Liver (tissue), 3 donors: Measurements from ENCODE around the gene WDFY3.

Source experiments
- EGR1 ChIP-seq, 2 donors: IDR thresholded peaks; 2 replicates each; pipeline ENCODE4 v1.6.1; 2016 to 2018; ENCODE audit warnings: antibody characterized with exemption in 2 of 2, low read depth in 2 of 2
- FOXA2 ChIP-seq: IDR thresholded peaks from 2 replicates; pipeline ENCODE4 v1.6.1; 2016; ENCODE audit warnings: antibody characterized with exemption
- RAD21 ChIP-seq, 2 donors: IDR thresholded peaks; 2 replicates each; pipeline ENCODE4 v1.6.1; 2016; ENCODE audit warnings: antibody characterized with exemption in 2 of 2, mild to moderate bottlenecking in 2 of 2
- SP1 ChIP-seq: IDR thresholded peaks from 2 replicates; pipeline ENCODE4 v1.6.1; 2018; ENCODE audit warnings: antibody characterized with exemption, mild to moderate bottlenecking
- YY1 ChIP-seq: IDR thresholded peaks from 2 replicates; pipeline ENCODE4 v1.6.1; 2016; ENCODE audit warnings: antibody characterized with exemption, mild to moderate bottlenecking
- TF ChIP-seq, protein P1 (sequence below): fragments of 150-350 bp; IDR thresholded peaks from 2 replicates; pipeline ENCODE4 v1.5.1; 2017; ENCODE audit warnings: improper control_type of control experiment, low read depth, low read length; ENCODE audit not compliant: missing input control
- TF ChIP-seq, protein P2 (sequence below): IDR thresholded peaks from 2 replicates; pipeline ENCODE4 v1.6.1; 2016; ENCODE audit warnings: antibody characterized with exemption
- TF ChIP-seq, protein P3 (sequence below): IDR thresholded peaks from 2 replicates; pipeline ENCODE4 v1.6.1; 2016; ENCODE audit warnings: antibody characterized with exemption, mild to moderate bottlenecking
- donor health status: healthy.
- donor health status: healthy.

DNA sequence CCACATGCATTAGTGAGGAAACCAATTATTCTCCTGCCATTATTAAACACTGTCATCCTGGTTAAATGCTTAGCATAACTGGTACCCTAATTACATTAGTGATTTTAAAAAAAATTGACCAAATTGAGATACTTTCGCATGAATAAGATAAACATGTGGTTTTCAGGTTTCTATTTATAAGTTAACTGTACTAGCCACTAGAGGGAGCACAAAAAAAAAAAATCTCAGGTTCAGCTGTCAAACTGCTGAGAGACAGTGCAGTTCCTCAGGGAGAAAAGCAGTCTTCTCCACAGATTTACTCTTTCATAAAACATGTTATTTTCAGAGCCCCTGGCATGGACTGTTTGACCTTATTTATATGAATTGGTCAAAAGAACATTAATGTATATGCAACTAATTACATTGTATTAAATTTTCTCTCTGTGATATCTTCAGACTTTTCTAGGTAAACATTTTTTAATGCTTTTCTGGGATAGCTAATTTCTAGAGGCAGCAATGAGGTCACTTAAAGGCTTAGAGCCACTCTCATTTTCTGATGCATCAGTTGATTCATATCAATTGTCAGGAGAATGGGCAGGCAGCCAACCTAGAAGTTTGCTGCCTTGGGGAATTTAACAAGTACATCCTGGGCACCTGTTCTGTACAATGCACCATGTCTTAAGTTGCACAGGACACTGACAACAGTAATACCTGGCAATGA is 216.1 kb downstream of the WDFY3 start:
- TF ChIP-seq, protein P1, sequence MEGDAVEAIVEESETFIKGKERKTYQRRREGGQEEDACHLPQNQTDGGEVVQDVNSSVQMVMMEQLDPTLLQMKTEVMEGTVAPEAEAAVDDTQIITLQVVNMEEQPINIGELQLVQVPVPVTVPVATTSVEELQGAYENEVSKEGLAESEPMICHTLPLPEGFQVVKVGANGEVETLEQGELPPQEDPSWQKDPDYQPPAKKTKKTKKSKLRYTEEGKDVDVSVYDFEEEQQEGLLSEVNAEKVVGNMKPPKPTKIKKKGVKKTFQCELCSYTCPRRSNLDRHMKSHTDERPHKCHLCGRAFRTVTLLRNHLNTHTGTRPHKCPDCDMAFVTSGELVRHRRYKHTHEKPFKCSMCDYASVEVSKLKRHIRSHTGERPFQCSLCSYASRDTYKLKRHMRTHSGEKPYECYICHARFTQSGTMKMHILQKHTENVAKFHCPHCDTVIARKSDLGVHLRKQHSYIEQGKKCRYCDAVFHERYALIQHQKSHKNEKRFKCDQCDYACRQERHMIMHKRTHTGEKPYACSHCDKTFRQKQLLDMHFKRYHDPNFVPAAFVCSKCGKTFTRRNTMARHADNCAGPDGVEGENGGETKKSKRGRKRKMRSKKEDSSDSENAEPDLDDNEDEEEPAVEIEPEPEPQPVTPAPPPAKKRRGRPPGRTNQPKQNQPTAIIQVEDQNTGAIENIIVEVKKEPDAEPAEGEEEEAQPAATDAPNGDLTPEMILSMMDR = peak; percentile 50
- TF ChIP-seq YY1 = no peak
- TF ChIP-seq FOXA2 = no peak
- TF ChIP-seq RAD21 (IDR thresholded peaks at IDR 0.05) = peak; percentile 83 to 84
- TF ChIP-seq SP1 = no peak
- TF ChIP-seq, protein P2, sequence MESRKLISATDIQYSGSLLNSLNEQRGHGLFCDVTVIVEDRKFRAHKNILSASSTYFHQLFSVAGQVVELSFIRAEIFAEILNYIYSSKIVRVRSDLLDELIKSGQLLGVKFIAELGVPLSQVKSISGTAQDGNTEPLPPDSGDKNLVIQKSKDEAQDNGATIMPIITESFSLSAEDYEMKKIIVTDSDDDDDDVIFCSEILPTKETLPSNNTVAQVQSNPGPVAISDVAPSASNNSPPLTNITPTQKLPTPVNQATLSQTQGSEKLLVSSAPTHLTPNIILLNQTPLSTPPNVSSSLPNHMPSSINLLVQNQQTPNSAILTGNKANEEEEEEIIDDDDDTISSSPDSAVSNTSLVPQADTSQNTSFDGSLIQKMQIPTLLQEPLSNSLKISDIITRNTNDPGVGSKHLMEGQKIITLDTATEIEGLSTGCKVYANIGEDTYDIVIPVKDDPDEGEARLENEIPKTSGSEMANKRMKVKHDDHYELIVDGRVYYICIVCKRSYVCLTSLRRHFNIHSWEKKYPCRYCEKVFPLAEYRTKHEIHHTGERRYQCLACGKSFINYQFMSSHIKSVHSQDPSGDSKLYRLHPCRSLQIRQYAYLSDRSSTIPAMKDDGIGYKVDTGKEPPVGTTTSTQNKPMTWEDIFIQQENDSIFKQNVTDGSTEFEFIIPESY = no peak
- TF ChIP-seq, protein P3, sequence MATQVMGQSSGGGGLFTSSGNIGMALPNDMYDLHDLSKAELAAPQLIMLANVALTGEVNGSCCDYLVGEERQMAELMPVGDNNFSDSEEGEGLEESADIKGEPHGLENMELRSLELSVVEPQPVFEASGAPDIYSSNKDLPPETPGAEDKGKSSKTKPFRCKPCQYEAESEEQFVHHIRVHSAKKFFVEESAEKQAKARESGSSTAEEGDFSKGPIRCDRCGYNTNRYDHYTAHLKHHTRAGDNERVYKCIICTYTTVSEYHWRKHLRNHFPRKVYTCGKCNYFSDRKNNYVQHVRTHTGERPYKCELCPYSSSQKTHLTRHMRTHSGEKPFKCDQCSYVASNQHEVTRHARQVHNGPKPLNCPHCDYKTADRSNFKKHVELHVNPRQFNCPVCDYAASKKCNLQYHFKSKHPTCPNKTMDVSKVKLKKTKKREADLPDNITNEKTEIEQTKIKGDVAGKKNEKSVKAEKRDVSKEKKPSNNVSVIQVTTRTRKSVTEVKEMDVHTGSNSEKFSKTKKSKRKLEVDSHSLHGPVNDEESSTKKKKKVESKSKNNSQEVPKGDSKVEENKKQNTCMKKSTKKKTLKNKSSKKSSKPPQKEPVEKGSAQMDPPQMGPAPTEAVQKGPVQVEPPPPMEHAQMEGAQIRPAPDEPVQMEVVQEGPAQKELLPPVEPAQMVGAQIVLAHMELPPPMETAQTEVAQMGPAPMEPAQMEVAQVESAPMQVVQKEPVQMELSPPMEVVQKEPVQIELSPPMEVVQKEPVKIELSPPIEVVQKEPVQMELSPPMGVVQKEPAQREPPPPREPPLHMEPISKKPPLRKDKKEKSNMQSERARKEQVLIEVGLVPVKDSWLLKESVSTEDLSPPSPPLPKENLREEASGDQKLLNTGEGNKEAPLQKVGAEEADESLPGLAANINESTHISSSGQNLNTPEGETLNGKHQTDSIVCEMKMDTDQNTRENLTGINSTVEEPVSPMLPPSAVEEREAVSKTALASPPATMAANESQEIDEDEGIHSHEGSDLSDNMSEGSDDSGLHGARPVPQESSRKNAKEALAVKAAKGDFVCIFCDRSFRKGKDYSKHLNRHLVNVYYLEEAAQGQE = no peak
- TF ChIP-seq EGR1 (IDR thresholded peaks at IDR 0.05; ENCODE audit: low read depth in 2 of 2) = no peak
